K562 (cell line): ENCODE data around the gene SPOUT1. TPM values are rescaled to one million over a fixed set of nuclear protein-coding genes. Genes with fewer than 3 reads are reported as not detected.

Experiments used
- ADNP ChIP-seq: fragments of 200-800 bp; sonication (Bioruptor generic); IDR thresholded peaks from 2 replicates; pipeline ENCODE4 v1.6.1; 2016; ENCODE audit warnings: missing genetic modification characterization, missing compliant biosample characterization
- ARID4B ChIP-seq: sonication (generic); formaldehyde crosslinking; IDR thresholded peaks from 2 replicates; pipeline ENCODE4 v1.8.0; 2022; ENCODE audit warnings: mild to moderate bottlenecking, missing genetic modification reagents
- HINFP ChIP-seq: fragments of 450-650 bp; conservative IDR thresholded peaks from 2 replicates; pipeline ENCODE4 v1.6.1; 2016; ENCODE audit warnings: missing genetic modification characterization, low read depth, mild to moderate bottlenecking, control low read depth, missing compliant biosample characterization
- MCM3 ChIP-seq: fragments of 450-650 bp; IDR thresholded peaks from 2 replicates; pipeline ENCODE4 v1.6.1; 2016
- NCOA2 ChIP-seq, 2 experiments: fragments of 450-650 bp; IDR thresholded peaks; 2 replicates each; pipeline ENCODE4 v1.6.1; 2018; ENCODE audit warnings: mild to moderate bottlenecking in 2 of 2, moderate library complexity in 1 of 2; ENCODE audit not compliant: partially characterized antibody in 2 of 2
- PHF21A ChIP-seq: fragments of 450-650 bp; IDR thresholded peaks from 2 replicates; pipeline ENCODE4 v1.6.1; 2017; ENCODE audit warnings: low read depth, borderline replicate concordance
- PHTF2 ChIP-seq: fragments of 250-450 bp; sonication (Bioruptor Pico); IDR thresholded peaks from 2 replicates; pipeline ENCODE4 v1.5.0; 2021; ENCODE audit warnings: mild to moderate bottlenecking
- POLR2B ChIP-seq: fragments of 450-650 bp; IDR thresholded peaks from 2 replicates; pipeline ENCODE4 v1.6.1; 2018; ENCODE audit warnings: low read depth; ENCODE audit not compliant: partially characterized antibody
- POLR3A ChIP-seq: IDR thresholded peaks from 2 replicates; pipeline ENCODE4 v1.6.1; 2011; ENCODE audit warnings: borderline replicate concordance, mild to moderate bottlenecking, moderate library complexity; ENCODE audit not compliant: insufficient read length, insufficient read depth; ENCODE audit errors: extremely low read depth
- PYGO2 ChIP-seq: fragments of 450-650 bp; IDR thresholded peaks from 2 replicates; pipeline ENCODE4 v1.6.1; 2016; ENCODE audit warnings: mild to moderate bottlenecking, missing genetic modification characterization, moderate library complexity, missing compliant biosample characterization
- SAFB2 ChIP-seq: fragments of 200-400 bp; formaldehyde crosslinking; IDR thresholded peaks from 2 replicates; pipeline ENCODE4 v1.6.1; 2018; ENCODE audit warnings: borderline replicate concordance, low read length, low read depth, moderate library complexity; ENCODE audit not compliant: severe bottlenecking
- UBTF ChIP-seq, 2 experiments: IDR thresholded peaks; 2 replicates each; pipeline ENCODE4 v1.6.1; 2012; ENCODE audit warnings: improper control_type of control experiment in 2 of 2, low read depth in 2 of 2, low read length in 2 of 2, borderline replicate concordance in 1 of 2
- ZNF740 ChIP-seq, 3 experiments: fragments of 200-800 bp in 1 of 3; sonication (Bioruptor generic) in 1 of 3; sonication (generic) in 1 of 3; formaldehyde crosslinking in 1 of 3; IDR thresholded peaks; 2 replicates each; pipeline versions ENCODE4 v1.6.1 to v1.8.0; 2016 to 2022; ENCODE audit warnings: mild to moderate bottlenecking in 2 of 3, missing compliant biosample characterization in 2 of 3, missing genetic modification characterization in 2 of 3, missing genetic modification reagents in 1 of 3
- ZZZ3 ChIP-seq: fragments of 450-650 bp; IDR thresholded peaks from 2 replicates; pipeline ENCODE4 v1.6.1; 2016; ENCODE audit warnings: antibody characterized with exemption, mild to moderate bottlenecking, moderate library complexity
- polyA plus RNA-seq, 8 experiments: library from polyadenylated mRNA; depleted of rRNA in 4 of 8; stranded (reverse) in 5 of 8; unstranded in 3 of 8; fragments of >200 nt; fragmentation: Nextera tagmentation in 2 of 8; fragmentation: Illumina TruSeq in 1 of 8; extraction: Ambion mirVana in 2 of 8; extraction: Trizol in 1 of 8; gene quantifications; 2 replicates each; pipeline versions ENCODE4 v1.2.1 to v1.2.3, GENCODE V29; 2011 to 2014; ENCODE audit warnings: inconsistent platforms in 1 of 8, missing spikeins in 1 of 8
- total RNA-seq, 7 experiments: library from RNA; depleted of rRNA in 6 of 7; stranded (reverse); fragments of >200 nt in 6 of 7; fragmentation: Illumina TruSeq in 2 of 7; extraction: Trizol in 2 of 7; gene quantifications; 2 replicates each; pipeline versions ENCODE4 v1.2.1 to v1.2.3, GENCODE V29; 2011 to 2021; ENCODE audit warnings: low replicate concordance in 1 of 7

Gene SPOUT1
- total and polyA plus RNA-seq, 9 of the 15 experiments (the other 6 are each of a cell fraction or from before 2014, with no cell fraction given): 10.6 to 121 (median 37.4) TPM

- TF ChIP-seq ARID4B (no peak; the same call in 1 of the 2 replicates), PHF21A (no peak), PYGO2 (tag) (no peak), HINFP (no peak), POLR2B (peak; percentile 90), ADNP (tag) (no peak), PHTF2 (CRISPR knock-in tag) (no peak), MCM3 (no peak), UBTF (IDR thresholded peaks at IDR 0.05; ENCODE audit: borderline replicate concordance in 1 of 2, low read depth in 2 of 2, low read length in 2 of 2) (no peak), POLR3A (no peak), ZNF740 (CRISPR knock-in tag; IDR thresholded peaks at IDR 0.05) (no peak), ZNF740 (tag; IDR thresholded peaks at IDR 0.05) (no peak), SAFB2 (no peak), NCOA2 (IDR thresholded peaks at IDR 0.05; ENCODE audit: partially characterized antibody in 2 of 2) (no peak), ZZZ3 (no peak)
Measured at GRCh38 chr9:128829477-128830251, at the start of gene SPOUT1 (continued).
